IMR-90 (cell line): Measurements from ENCODE around the gene PIP4K2A.

ENCODE experiments used
- BHLHE40 ChIP-seq: fragments of 150-350 bp; IDR thresholded peaks from 2 replicates; pipeline ENCODE4 v1.6.1; 2016; ENCODE audit warnings: mild to moderate bottlenecking, low read depth, low read length
- POLR2A ChIP-seq: IDR thresholded peaks from 2 replicates; pipeline ENCODE4 v1.6.1; 2012; ENCODE audit warnings: mild to moderate bottlenecking, low read depth, low read length
- RFX5 ChIP-seq: IDR thresholded peaks from 2 replicates; pipeline ENCODE4 v1.8.0; 2012; ENCODE audit warnings: low read depth, mild to moderate bottlenecking, low read length, moderate library complexity
- TF ChIP-seq, protein P1 (sequence below): conservative IDR thresholded peaks from 2 replicates; pipeline ENCODE4 v1.5.1; 2012; ENCODE audit warnings: mild to moderate bottlenecking, low read depth, low read length, improper control_type of control experiment
- TF ChIP-seq, protein P2 (sequence below): fragments of 150-350 bp; IDR thresholded peaks from 2 replicates; pipeline ENCODE4 v1.6.1; 2017; ENCODE audit warnings: mild to moderate bottlenecking, antibody characterized with exemption, low read length, low read depth

DNA sequence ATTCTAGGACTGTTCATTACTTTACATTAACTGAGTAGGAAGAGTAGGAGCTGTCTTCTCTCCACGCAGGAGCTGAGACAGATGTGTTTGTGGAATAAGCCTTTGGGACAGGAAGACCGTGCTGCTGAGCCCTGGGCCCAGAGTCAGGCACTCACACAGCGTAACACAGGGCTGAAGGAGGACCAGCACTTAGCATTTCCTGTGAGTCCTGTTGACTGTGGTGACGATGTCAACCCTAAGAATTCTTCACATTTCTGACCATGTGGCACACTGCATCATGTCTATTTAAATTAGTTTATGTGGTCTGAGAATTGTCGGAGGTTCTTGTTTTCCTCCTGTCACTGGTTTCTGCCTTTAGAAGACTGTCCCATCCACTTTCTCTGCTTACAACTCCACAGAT lies 117.2 kb downstream of the PIP4K2A start:
- TF ChIP-seq BHLHE40: no peak
- TF ChIP-seq, protein P1, sequence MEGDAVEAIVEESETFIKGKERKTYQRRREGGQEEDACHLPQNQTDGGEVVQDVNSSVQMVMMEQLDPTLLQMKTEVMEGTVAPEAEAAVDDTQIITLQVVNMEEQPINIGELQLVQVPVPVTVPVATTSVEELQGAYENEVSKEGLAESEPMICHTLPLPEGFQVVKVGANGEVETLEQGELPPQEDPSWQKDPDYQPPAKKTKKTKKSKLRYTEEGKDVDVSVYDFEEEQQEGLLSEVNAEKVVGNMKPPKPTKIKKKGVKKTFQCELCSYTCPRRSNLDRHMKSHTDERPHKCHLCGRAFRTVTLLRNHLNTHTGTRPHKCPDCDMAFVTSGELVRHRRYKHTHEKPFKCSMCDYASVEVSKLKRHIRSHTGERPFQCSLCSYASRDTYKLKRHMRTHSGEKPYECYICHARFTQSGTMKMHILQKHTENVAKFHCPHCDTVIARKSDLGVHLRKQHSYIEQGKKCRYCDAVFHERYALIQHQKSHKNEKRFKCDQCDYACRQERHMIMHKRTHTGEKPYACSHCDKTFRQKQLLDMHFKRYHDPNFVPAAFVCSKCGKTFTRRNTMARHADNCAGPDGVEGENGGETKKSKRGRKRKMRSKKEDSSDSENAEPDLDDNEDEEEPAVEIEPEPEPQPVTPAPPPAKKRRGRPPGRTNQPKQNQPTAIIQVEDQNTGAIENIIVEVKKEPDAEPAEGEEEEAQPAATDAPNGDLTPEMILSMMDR: no peak
- TF ChIP-seq POLR2A: no peak
- TF ChIP-seq, protein P2, sequence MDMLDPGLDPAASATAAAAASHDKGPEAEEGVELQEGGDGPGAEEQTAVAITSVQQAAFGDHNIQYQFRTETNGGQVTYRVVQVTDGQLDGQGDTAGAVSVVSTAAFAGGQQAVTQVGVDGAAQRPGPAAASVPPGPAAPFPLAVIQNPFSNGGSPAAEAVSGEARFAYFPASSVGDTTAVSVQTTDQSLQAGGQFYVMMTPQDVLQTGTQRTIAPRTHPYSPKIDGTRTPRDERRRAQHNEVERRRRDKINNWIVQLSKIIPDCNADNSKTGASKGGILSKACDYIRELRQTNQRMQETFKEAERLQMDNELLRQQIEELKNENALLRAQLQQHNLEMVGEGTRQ: no peak
- TF ChIP-seq RFX5: no peak
